ENCODE data around the gene MED16.

Gene MED16

GRCh38 chr19:926323-926588 is 33.3 kb upstream of the MED16 start:
- Histone ChIP-seq H2AFZ (ENCODE audit: low read depth, low read length, severe bottlenecking) (no peak overlapping the region), H3K36me3 (ENCODE audit: low read length) (no peaks in the 10 kb centered on the region), H3K4me2 (ENCODE audit: low read depth, low read length, poor library complexity, severe bottlenecking) (peak overlapping the region; percentile 94), H3F3A (ENCODE audit: insufficient read depth) (no peaks in the 10 kb centered on the region), H4K20me1 (ENCODE audit: low read depth, low read length) (no peaks in the 10 kb centered on the region), H3K9me2 (replicated peaks; ENCODE audit: insufficient read depth, low read length) (no peaks in the 10 kb centered on the region), H3K9ac (ENCODE audit: low read length) (peak overlapping the region; percentile 27; the same call in 1 of the 2 replicates), H3K27ac (ENCODE audit: low read depth, low read length) (no peak overlapping the region), H3K4me3 (ENCODE audit: insufficient read depth, low read length, poor library complexity, severe bottlenecking) (peak overlapping the region; percentile 61), H3K79me2 (ENCODE audit: insufficient read depth, low read length) (no peaks in the 10 kb centered on the region), H3K9me3 (ENCODE audit: insufficient read depth, low read length) (no peaks in the 10 kb centered on the region), H3K27me3 (ENCODE audit: low read length) (no peaks in the 10 kb centered on the region)
- no peak for TF ChIP-seq CTCF (IDR thresholded peaks at IDR 0.05; ENCODE audit: insufficient read depth, low read length, poor library complexity, severe bottlenecking)
- no peak for TF ChIP-seq EZH2phosphoT487 (conservative IDR thresholded peaks at IDR 0.05; ENCODE audit: low read length)

DNA sequence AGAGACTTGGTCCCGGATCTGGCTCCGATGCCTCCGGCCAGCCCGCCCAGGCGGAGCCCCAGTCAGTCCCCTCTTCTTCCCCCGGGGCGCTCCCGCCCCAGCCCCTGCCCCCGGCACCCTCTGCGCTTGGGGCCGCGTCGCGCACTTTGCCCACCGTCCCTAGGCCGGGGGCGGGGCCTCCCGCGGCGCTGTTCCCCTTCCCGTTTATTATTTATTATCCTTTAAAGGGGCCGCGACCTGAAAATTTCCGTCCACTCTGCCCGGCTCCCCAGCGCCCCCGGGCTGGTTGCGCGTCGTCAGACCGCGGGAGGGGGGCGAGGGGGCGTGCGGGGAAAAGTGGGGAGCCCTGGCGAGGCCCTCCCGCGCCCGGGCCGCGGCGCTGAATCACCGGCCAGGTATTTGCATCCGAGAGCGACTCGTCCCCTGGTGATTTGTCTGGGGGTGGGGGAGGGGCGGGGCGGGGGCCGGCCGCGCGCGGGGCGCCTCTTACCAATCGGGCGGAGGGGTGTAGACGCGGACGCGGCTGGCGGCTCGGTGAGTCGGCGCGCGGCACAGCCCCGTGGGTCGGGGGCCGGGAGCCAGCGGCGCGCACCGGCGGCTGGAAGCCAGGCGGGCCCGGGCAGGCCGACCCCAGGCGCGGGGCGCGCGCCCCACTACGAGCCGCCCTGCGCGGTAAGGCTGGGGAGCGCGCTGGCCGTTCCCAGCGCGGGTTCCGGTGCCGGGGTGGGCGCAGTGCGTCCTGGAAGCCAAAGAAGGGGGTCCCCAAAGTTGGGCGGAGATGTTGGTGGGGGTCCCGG is 32.7 kb upstream of the MED16 start, which contains the start of gene ARID3A:
Gene ARID3A, plus strand, starts transcription at position 510 of the 797 bp plus-strand sequence. CDS start 3,494 bp downstream, outside the sequence.
- Histone ChIP-seq H3K36me3 (ENCODE audit: low read length) (no peaks in the 10 kb centered on the region), H3F3A (ENCODE audit: insufficient read depth) (peaks cover 2% of the 10 kb centered on the region; the same call in 1 of the 2 replicates), H3K9ac (ENCODE audit: low read length) (peak within 1 kb of the TSS; percentile 60), H3K27me3 (ENCODE audit: low read length) (no peaks in the 10 kb centered on the region), H3K4me3 (ENCODE audit: insufficient read depth, low read length, poor library complexity, severe bottlenecking) (peak within 1 kb of the TSS; percentile 61), H3K79me2 (ENCODE audit: insufficient read depth, low read length) (no peaks in the 10 kb centered on the region), H4K20me1 (ENCODE audit: low read depth, low read length) (no peaks in the 10 kb centered on the region), H3K9me3 (ENCODE audit: insufficient read depth, low read length) (no peaks in the 10 kb centered on the region), H2AFZ (ENCODE audit: low read depth, low read length, severe bottlenecking) (peak within 1 kb of the TSS; percentile 80), H3K4me2 (ENCODE audit: low read depth, low read length, poor library complexity, severe bottlenecking) (peak within 1 kb of the TSS; percentile 94), H3K27ac (ENCODE audit: low read depth, low read length) (0 out of 2 replicates have a peak within 1 kb of the TSS, but pooled peaks have one; percentile 41), H3K9me2 (replicated peaks; ENCODE audit: insufficient read depth, low read length) (no peaks in the 10 kb centered on the region)
- TF ChIP-seq EZH2phosphoT487 (conservative IDR thresholded peaks at IDR 0.05; ENCODE audit: low read length) (no peak), CTCF (IDR thresholded peaks at IDR 0.05; ENCODE audit: insufficient read depth, low read length, poor library complexity, severe bottlenecking) (no peak)

GRCh38 chr19:925087-925525 is 32.1 kb upstream of the MED16 start:
- H3K27me3 ChIP-seq (ENCODE audit: low read length), result no peaks in the 10 kb centered on the region
- H3K9me2 ChIP-seq (replicated peaks; ENCODE audit: insufficient read depth, low read length), result no peaks in the 10 kb centered on the region
- peak overlapping the region; percentile 80 for H2AFZ ChIP-seq (ENCODE audit: low read depth, low read length, severe bottlenecking)
- H3K9ac ChIP-seq (ENCODE audit: low read length), result peak overlapping the region; percentile 60
- peaks cover 4% of the 10 kb centered on the region; the same call in 1 of the 2 replicates for H3F3A ChIP-seq (ENCODE audit: insufficient read depth)
- no peaks in the 10 kb centered on the region for H3K9me3 ChIP-seq (ENCODE audit: insufficient read depth, low read length)
- H3K79me2 ChIP-seq (ENCODE audit: insufficient read depth, low read length), result no peaks in the 10 kb centered on the region
- H3K4me2 ChIP-seq (ENCODE audit: low read depth, low read length, poor library complexity, severe bottlenecking), result peak overlapping the region; percentile 94
- H3K27ac ChIP-seq (ENCODE audit: low read depth, low read length), result 0 out of 2 replicates have a peak overlapping the region, but pooled peaks have one; percentile 41
- TF ChIP-seq CTCF (IDR thresholded peaks at IDR 0.05; ENCODE audit: insufficient read depth, low read length, poor library complexity, severe bottlenecking) (no peak), EZH2phosphoT487 (conservative IDR thresholded peaks at IDR 0.05; ENCODE audit: low read length) (no peak)
- H3K4me3 ChIP-seq (ENCODE audit: insufficient read depth, low read length, poor library complexity, severe bottlenecking), result peak overlapping the region; percentile 61
- no peaks in the 10 kb centered on the region for H4K20me1 ChIP-seq (ENCODE audit: low read depth, low read length)
- H3K36me3 ChIP-seq (ENCODE audit: low read length), result no peaks in the 10 kb centered on the region
